Osteoblast (primary cell): ENCODE data around the gene DCAF15. TPM values are rescaled to one million over a fixed set of nuclear protein-coding genes. Genes with fewer than 3 reads are reported as not detected.

Experiments
- DNase-seq: peaks from one replicate; pipeline ENCODE4 v3.0.0; 2011; ENCODE audit warnings: low spot score, mixed read lengths; ENCODE audit not compliant: insufficient read length; ENCODE audit errors: missing footprints
- H2AFZ ChIP-seq: 2 replicates; pipeline ENCODE4 v1.6.0; 2011; ENCODE audit warnings: mild to moderate bottlenecking, low read length
- H3K27ac ChIP-seq: 2 replicates; pipeline ENCODE4 v1.5.1; 2011; ENCODE audit warnings: mild to moderate bottlenecking, low read depth, low read length, moderate library complexity
- H3K27me3 ChIP-seq: 2 replicates; pipeline ENCODE4 v1.6.0; 2012; ENCODE audit warnings: mild to moderate bottlenecking, control low read depth, inconsistent platforms, low read length, moderate library complexity; ENCODE audit not compliant: insufficient read depth
- H3K36me3 ChIP-seq: 2 replicates; pipeline ENCODE4 v1.5.1; 2011; ENCODE audit warnings: mild to moderate bottlenecking, low read length, control low read depth, moderate library complexity; ENCODE audit not compliant: insufficient read depth
- H3K4me1 ChIP-seq: 2 replicates; pipeline ENCODE4 v1.5.1; 2011; ENCODE audit warnings: mild to moderate bottlenecking, low read length, control low read depth, moderate library complexity; ENCODE audit not compliant: insufficient read depth
- H3K4me2 ChIP-seq: 2 replicates; pipeline ENCODE4 v1.6.0; 2011; ENCODE audit warnings: mild to moderate bottlenecking, low read length; ENCODE audit not compliant: insufficient read depth
- H3K4me3 ChIP-seq: fragments of 200-600 bp; sonication (generic); 3 replicates; pipeline ENCODE4 v1.5.1; 2012; ENCODE audit warnings: mild to moderate bottlenecking, low read length, inconsistent platforms; ENCODE audit not compliant: insufficient read depth
- H3K79me2 ChIP-seq: 2 replicates; pipeline ENCODE4 v1.6.0; 2012; ENCODE audit warnings: mild to moderate bottlenecking, low read length, control low read depth, inconsistent platforms; ENCODE audit not compliant: insufficient read depth
- H3K9me3 ChIP-seq: 2 replicates; pipeline ENCODE4 v1.5.1; 2011; ENCODE audit warnings: low read depth, low read length, control low read depth
- H4K20me1 ChIP-seq: 2 replicates; pipeline ENCODE4 v1.6.0; 2012; ENCODE audit warnings: mild to moderate bottlenecking, low read length, control low read depth; ENCODE audit not compliant: insufficient read depth
- CTCF ChIP-seq: IDR thresholded peaks from 2 replicates; pipeline ENCODE4 v1.5.1; 2011; ENCODE audit warnings: mild to moderate bottlenecking, low read depth, low read length, moderate library complexity; ENCODE audit errors: extremely low read depth
- total RNA-seq: library from RNA; depleted of rRNA; stranded (reverse); fragments of >200 nt; gene quantifications from 2 replicates; pipeline ENCODE4 v1.2.3, GENCODE V29; 2012

The DCAF15 gene
- total RNA-seq, 1 donor, result 11.9 TPM

- peak within 1 kb of the TSS; percentile 11 for H3K27ac ChIP-seq
- peak; percentile 97 for DNase-seq
- peak within 1 kb of the TSS; percentile 88 for H3K4me2 ChIP-seq
- H2AFZ ChIP-seq, result peak within 1 kb of the TSS; percentile 58
- peak within 1 kb of the TSS; percentile 83 for H3K4me3 ChIP-seq
- no peaks in the 10 kb centered on the region for H4K20me1 ChIP-seq
- H3K4me1 ChIP-seq, result peaks cover 5% of the 10 kb centered on the region
- no peaks in the 10 kb centered on the region for H3K79me2 ChIP-seq
- no peaks in the 10 kb centered on the region for H3K36me3 ChIP-seq
- H3K27me3 ChIP-seq, result no peaks in the 10 kb centered on the region
- no peak for TF ChIP-seq CTCF
- no peaks in the 10 kb centered on the region for H3K9me3 ChIP-seq
These were observed 13.8 kb upstream of the DCAF15 start, which contains the start of gene PODNL1 for GRCh38 chr19:13938301-13939064. TSS of gene PODNL1 (minus strand) at chr19:13938417. CDS start at chr19:13938181, 236 bp downstream.

- no peak for TF ChIP-seq CTCF
- Histone ChIP-seq H3K27ac (no peak overlapping the region), H3K36me3 (no peaks in the 10 kb centered on the region), H3K4me3 (no peak overlapping the region), H3K27me3 (no peaks in the 10 kb centered on the region), H2AFZ (no peak overlapping the region), H3K9me3 (no peaks in the 10 kb centered on the region), H3K4me1 (peaks cover 5% of the 10 kb centered on the region), H4K20me1 (no peaks in the 10 kb centered on the region), H3K4me2 (no peak overlapping the region), H3K79me2 (no peaks in the 10 kb centered on the region)
- peak; percentile 70 for DNase-seq
These were observed 10.2 kb upstream of the DCAF15 start for GRCh38 chr19:13942023-13942684.

GRCh38 chr19:13946414-13946813, 5.9 kb upstream of the DCAF15 start:
- H3K27me3 ChIP-seq, result no peaks in the 10 kb centered on the region
- no peaks in the 10 kb centered on the region for H3K9me3 ChIP-seq
- H3K27ac ChIP-seq, result no peak overlapping the region
- H3K4me2 ChIP-seq, result no peak overlapping the region
- DNase-seq, result peak; percentile 14
- no peaks in the 10 kb centered on the region for H4K20me1 ChIP-seq
- no peak overlapping the region for H3K4me3 ChIP-seq
- no peaks in the 10 kb centered on the region for H3K79me2 ChIP-seq
- no peak overlapping the region for H2AFZ ChIP-seq
- H3K36me3 ChIP-seq, result no peaks in the 10 kb centered on the region
- no peaks in the 10 kb centered on the region for H3K4me1 ChIP-seq
- no peak for TF ChIP-seq CTCF

- no peak overlapping the region for H3K27ac ChIP-seq
- H4K20me1 ChIP-seq, result peaks cover 12% of the 10 kb centered on the region
- H2AFZ ChIP-seq, result no peak overlapping the region
- no peak for DNase-seq
- no peaks in the 10 kb centered on the region for H3K9me3 ChIP-seq
- no peak overlapping the region for H3K4me3 ChIP-seq
- H3K4me2 ChIP-seq, result no peak overlapping the region
- H3K36me3 ChIP-seq, result peaks cover 10% of the 10 kb centered on the region
- no peak for TF ChIP-seq CTCF
- H3K27me3 ChIP-seq, result no peaks in the 10 kb centered on the region
- H3K4me1 ChIP-seq, result no peaks in the 10 kb centered on the region
- H3K79me2 ChIP-seq, result peaks cover 20% of the 10 kb centered on the region
These were observed 1.3 kb upstream of the DCAF15 start for GRCh38 chr19:13951043-13951442.
